HEK293 (cell line): ENCODE data around the gene ZNF609.

ENCODE experiments used
- CTCF ChIA-PET: fragments of 350-600 bp; formaldehyde crosslinking; extraction: SDS; loops from one replicate; lab custom pipeline; 2021; ENCODE audit warnings: antibody characterized with exemption; lab: Yijun Ruan, JAX
- POLR2A ChIA-PET: fragments of 300-600 bp; formaldehyde crosslinking; extraction: SDS; loops from one replicate; lab custom pipeline; 2020; ENCODE audit warnings: antibody characterized with exemption, inconsistent platforms; lab: Yijun Ruan, JAX
- H3K27ac ChIP-seq: fragments of 200-500 bp; sonication (Bioruptor generic); 2 replicates; pipeline ENCODE4 v1.5.1; 2014; ENCODE audit warnings: low read depth, low read length, control low read depth, inconsistent platforms; ENCODE audit errors: extremely low read depth
- H3K36me3 ChIP-seq, 2 experiments: fragments of 200-500 bp in 1 of 2; sonication (Bioruptor generic) in 1 of 2; 1 replicate in 1 of 2; 2 replicates in 1 of 2; pipeline ENCODE4 v1.5.1; 2014 to 2017; ENCODE audit warnings: inconsistent platforms in 2 of 2, low read length in 2 of 2; ENCODE audit not compliant: control insufficient read depth in 2 of 2, insufficient read depth in 1 of 2
- H3K4me1 ChIP-seq: fragments of 200-500 bp; sonication (Bioruptor generic); 2 replicates; pipeline ENCODE4 v1.5.1; 2014; ENCODE audit warnings: mild to moderate bottlenecking, low read length, inconsistent platforms; ENCODE audit not compliant: control insufficient read depth, insufficient read depth
- H3K4me3 ChIP-seq: 2 replicates; pipeline ENCODE4 v1.5.1; 2011; ENCODE audit warnings: low read depth, mild to moderate bottlenecking, control low read depth, low read length, moderate library complexity
- H3K9me3 ChIP-seq: fragments of 200-500 bp; sonication (Bioruptor generic); 2 replicates; pipeline ENCODE4 v1.5.1; 2014; ENCODE audit warnings: low read depth, low read length, inconsistent platforms; ENCODE audit not compliant: control insufficient read depth, insufficient read depth
- BCL11A ChIP-seq: fragments of 450-650 bp; formaldehyde crosslinking; IDR thresholded peaks from 2 replicates; pipeline ENCODE4 v1.5.1; 2016; ENCODE audit warnings: low read depth, missing biosample characterization, missing genetic modification characterization
- CTCF ChIP-seq: fragments of 450-650 bp; formaldehyde crosslinking; IDR thresholded peaks from 2 replicates; pipeline ENCODE4 v1.5.1; 2016; ENCODE audit warnings: missing biosample characterization, missing genetic modification characterization
- GLI4 ChIP-seq: fragments of 450-650 bp; formaldehyde crosslinking; IDR thresholded peaks from 2 replicates; pipeline ENCODE4 v1.5.1; 2016; ENCODE audit warnings: missing biosample characterization, missing genetic modification characterization
- MZF1 ChIP-seq: fragments of 450-650 bp; formaldehyde crosslinking; IDR thresholded peaks from 2 replicates; pipeline ENCODE4 v1.5.1; 2017; ENCODE audit warnings: missing biosample characterization, missing genetic modification characterization, borderline replicate concordance
- PRDM4 ChIP-seq: fragments of 450-650 bp; formaldehyde crosslinking; IDR thresholded peaks from 2 replicates; pipeline ENCODE4 v1.5.1; 2017; ENCODE audit warnings: missing biosample characterization, missing genetic modification characterization
- TRIM28 ChIP-seq: IDR thresholded peaks from 2 replicates; pipeline ENCODE4 v1.6.1; 2011; ENCODE audit warnings: low read length, control low read depth, borderline replicate concordance
- ZBTB8A ChIP-seq: fragments of 450-650 bp; formaldehyde crosslinking; IDR thresholded peaks from 2 replicates; pipeline ENCODE4 v1.5.1; 2016; ENCODE audit warnings: missing biosample characterization, missing genetic modification characterization
- ZEB2 ChIP-seq: fragments of 450-650 bp; formaldehyde crosslinking; IDR thresholded peaks from 2 replicates; pipeline ENCODE4 v1.5.1; 2016; ENCODE audit warnings: missing biosample characterization, missing genetic modification characterization
- ZFP69B ChIP-seq: fragments of 450-650 bp; formaldehyde crosslinking; IDR thresholded peaks from 2 replicates; pipeline ENCODE4 v1.5.1; 2016; ENCODE audit warnings: missing biosample characterization, missing genetic modification characterization
- ZNF112 ChIP-seq: fragments of 450-650 bp; formaldehyde crosslinking; IDR thresholded peaks from 2 replicates; pipeline ENCODE4 v1.5.0; 2017; ENCODE audit warnings: missing biosample characterization, missing genetic modification characterization
- ZNF138 ChIP-seq: fragments of 450-650 bp; formaldehyde crosslinking; IDR thresholded peaks from 2 replicates; pipeline ENCODE4 v1.5.1; 2016; ENCODE audit warnings: missing biosample characterization, missing genetic modification characterization, borderline replicate concordance
- ZNF174 ChIP-seq: fragments of 450-650 bp; formaldehyde crosslinking; IDR thresholded peaks from 2 replicates; pipeline ENCODE4 v1.5.0; 2017; ENCODE audit warnings: missing biosample characterization, mild to moderate bottlenecking, missing genetic modification characterization
- ZNF324 ChIP-seq: fragments of 450-650 bp; formaldehyde crosslinking; IDR thresholded peaks from 2 replicates; pipeline ENCODE4 v1.5.1; 2016; ENCODE audit warnings: missing biosample characterization, missing genetic modification characterization
- ZNF354C ChIP-seq: fragments of 450-650 bp; formaldehyde crosslinking; IDR thresholded peaks from 2 replicates; pipeline ENCODE4 v1.5.1; 2016; ENCODE audit warnings: missing biosample characterization, missing genetic modification characterization, low read depth, borderline replicate concordance
- ZNF366 ChIP-seq: fragments of 450-650 bp; formaldehyde crosslinking; conservative IDR thresholded peaks from 2 replicates; pipeline ENCODE4 v1.5.1; 2016; ENCODE audit warnings: missing biosample characterization, missing genetic modification characterization
- ZNF391 ChIP-seq: fragments of 450-650 bp; formaldehyde crosslinking; IDR thresholded peaks from 2 replicates; pipeline ENCODE4 v1.5.1; 2016; ENCODE audit warnings: low read depth, missing biosample characterization, missing genetic modification characterization, borderline replicate concordance
- ZNF624 ChIP-seq: fragments of 450-650 bp; formaldehyde crosslinking; IDR thresholded peaks from 2 replicates; pipeline ENCODE4 v1.5.1; 2017; ENCODE audit warnings: missing biosample characterization, missing genetic modification characterization
- ZNF658 ChIP-seq: fragments of 450-650 bp; formaldehyde crosslinking; IDR thresholded peaks from 2 replicates; pipeline ENCODE4; 2016; ENCODE audit warnings: missing biosample characterization, missing genetic modification characterization
- ZNF677 ChIP-seq: fragments of 450-650 bp; IDR thresholded peaks from 2 replicates; pipeline ENCODE4 v1.5.0; 2018; ENCODE audit warnings: missing biosample characterization, mild to moderate bottlenecking, missing genetic modification characterization, moderate library complexity
- ZNF785 ChIP-seq: fragments of 450-650 bp; formaldehyde crosslinking; IDR thresholded peaks from 2 replicates; pipeline ENCODE4 v1.5.1; 2016; ENCODE audit warnings: missing biosample characterization, missing genetic modification characterization
- ZNF830 ChIP-seq: fragments of 450-650 bp; IDR thresholded peaks from 2 replicates; pipeline ENCODE4 v1.5.0; 2018; ENCODE audit warnings: missing biosample characterization, missing genetic modification characterization, low read depth, mild to moderate bottlenecking, moderate library complexity
- ZNF843 ChIP-seq: fragments of 450-650 bp; formaldehyde crosslinking; IDR thresholded peaks from 2 replicates; pipeline ENCODE4 v1.5.1; 2016; ENCODE audit warnings: missing biosample characterization, missing genetic modification characterization
- ZSCAN16 ChIP-seq: fragments of 450-650 bp; formaldehyde crosslinking; IDR thresholded peaks from 2 replicates; pipeline ENCODE4 v1.5.1; 2016; ENCODE audit warnings: missing biosample characterization, missing genetic modification characterization
- TF ChIP-seq, protein P1 (sequence below): fragments of 450-650 bp; formaldehyde crosslinking; IDR thresholded peaks from 2 replicates; pipeline ENCODE4; 2016; ENCODE audit warnings: missing biosample characterization, missing genetic modification characterization
- TF ChIP-seq, protein P2 (sequence below): fragments of 450-650 bp; formaldehyde crosslinking; IDR thresholded peaks from 2 replicates; pipeline ENCODE4 v1.5.1; 2017; ENCODE audit warnings: missing biosample characterization, missing genetic modification characterization

ZNF609 gene

DNA sequence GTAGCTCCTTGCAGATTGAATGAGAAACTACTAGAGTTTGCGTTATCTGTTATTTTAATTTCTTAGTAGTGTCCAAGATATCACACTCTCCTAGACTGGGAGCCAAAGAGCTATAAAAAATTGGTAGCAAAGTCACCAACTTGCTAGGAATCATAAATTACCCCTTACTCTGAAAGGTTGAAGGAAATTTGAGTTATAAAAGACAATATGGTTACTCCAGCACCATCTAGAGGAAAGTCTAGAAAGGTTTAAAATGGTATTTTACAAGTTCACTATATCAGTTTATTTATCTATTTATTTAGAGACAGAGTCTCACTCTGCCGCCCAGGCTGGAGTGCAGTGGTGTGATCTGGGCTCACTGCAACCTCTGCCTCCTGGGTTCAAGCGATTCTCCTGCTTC, 193.4 kb downstream of the ZNF609 start (continued):
- TF ChIP-seq ZNF624 (tag by site-specific recombination): no peak

DNA sequence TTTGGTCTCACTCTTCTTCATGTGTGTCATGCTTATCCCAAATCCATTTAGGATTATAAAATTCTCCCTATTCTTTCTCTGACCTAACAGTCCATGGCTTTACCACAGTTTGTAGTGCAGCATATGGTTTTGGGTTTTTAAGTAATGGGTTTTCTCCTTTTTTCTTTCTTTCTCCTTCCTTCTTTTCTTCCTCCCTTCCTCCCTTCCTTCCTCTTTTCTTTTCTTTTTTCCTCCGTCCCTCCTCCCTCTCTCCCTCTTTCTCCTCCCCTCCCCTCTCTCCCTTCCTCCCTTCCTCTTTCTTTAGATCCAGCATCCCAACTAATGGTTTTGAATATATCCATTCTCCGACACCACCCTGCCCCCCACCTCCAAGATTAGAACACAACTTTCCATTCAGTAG, 196.1 kb downstream of the ZNF609 start:
- Histone ChIP-seq H3K4me3 (no peak overlapping the region), H3K4me1 (peaks cover 3% of the 10 kb centered on the region; the same call in 1 of the 2 replicates), H3K9me3 (no peaks in the 10 kb centered on the region), H3K36me3 (no peaks in the 10 kb centered on the region), H3K27ac (no peak overlapping the region)
- TF ChIP-seq ZNF391 (tag by site-specific recombination) (no peak), ZNF677 (tag by site-specific recombination) (no peak), ZNF785 (no peak), ZNF354C (tag by site-specific recombination) (no peak), ZNF624 (tag by site-specific recombination) (no peak), GLI4 (tag by site-specific recombination) (no peak), ZNF366 (tag by site-specific recombination) (peak; percentile 61)
- ChIA-PET CTCF (interaction anchor here (0.7 kb wide), 1 partner anchor 55 kb away, joined by 3 read pairs; no protein-coding TSS in a partner anchor), POLR2A (interaction anchor here (0.7 kb wide), 1 partner anchor 140 kb away, joined by 4 read pairs; no protein-coding TSS in a partner anchor)

DNA sequence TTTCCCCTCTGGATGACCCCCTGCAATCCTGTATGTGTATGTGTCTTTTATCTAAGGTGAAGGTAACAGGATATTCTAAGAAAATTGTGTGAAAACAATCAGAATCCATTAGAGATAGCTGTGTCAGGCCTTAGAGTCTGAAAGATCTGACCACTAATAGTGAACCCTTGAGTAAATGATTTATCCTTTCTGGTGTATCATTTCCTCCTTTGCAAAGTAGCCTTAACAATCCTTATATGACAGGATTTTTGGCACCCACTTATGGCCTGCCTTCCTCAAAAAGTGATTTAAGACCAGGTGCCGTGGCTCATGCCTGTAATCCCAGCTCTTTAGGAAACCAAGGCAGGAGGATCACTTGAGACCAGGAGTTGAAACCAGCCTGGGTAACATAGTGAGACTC, 204.8 kb downstream of the ZNF609 start:
- Histone ChIP-seq H3K4me3 (no peak overlapping the region), H3K27ac (no peak overlapping the region), H3K9me3 (no peaks in the 10 kb centered on the region), H3K4me1 (no peaks in the 10 kb centered on the region), H3K36me3 (no peaks in the 10 kb centered on the region; a peak in 1 of 3 replicates)
- POLR2A ChIA-PET: no interaction called here
- CTCF ChIA-PET: no interaction called here
- TF ChIP-seq MZF1 (tag by site-specific recombination) (no peak), CTCF (tag by site-specific recombination) (no peak), ZNF138 (tag by site-specific recombination) (no peak), ZNF112 (tag by site-specific recombination) (no peak), ZEB2 (no peak), ZBTB8A (no peak), BCL11A (tag by site-specific recombination) (no peak), ZNF658 (tag by site-specific recombination) (no peak), ZNF843 (tag by site-specific recombination) (no peak), TRIM28 (no peak), ZSCAN16 (tag by site-specific recombination) (no peak), ZNF830 (tag by site-specific recombination) (no peak), PRDM4 (tag by site-specific recombination) (no peak), ZNF174 (tag by site-specific recombination) (no peak), ZNF324 (no peak), ZFP69B (tag by site-specific recombination) (no peak)
- TF ChIP-seq, protein P1, sequence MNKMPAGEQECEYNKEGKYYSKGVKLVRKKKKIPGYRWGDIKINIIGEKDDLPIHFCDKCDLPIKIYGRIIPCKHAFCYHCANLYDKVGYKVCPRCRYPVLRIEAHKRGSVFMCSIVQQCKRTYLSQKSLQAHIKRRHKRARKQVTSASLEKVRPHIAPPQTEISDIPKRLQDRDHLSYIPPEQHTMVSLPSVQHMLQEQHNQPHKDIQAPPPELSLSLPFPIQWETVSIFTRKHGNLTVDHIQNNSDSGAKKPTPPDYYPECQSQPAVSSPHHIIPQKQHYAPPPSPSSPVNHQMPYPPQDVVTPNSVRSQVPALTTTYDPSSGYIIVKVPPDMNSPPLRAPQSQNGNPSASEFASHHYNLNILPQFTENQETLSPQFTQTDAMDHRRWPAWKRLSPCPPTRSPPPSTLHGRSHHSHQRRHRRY (tag by site-specific recombination): no peak
- TF ChIP-seq, protein P2, sequence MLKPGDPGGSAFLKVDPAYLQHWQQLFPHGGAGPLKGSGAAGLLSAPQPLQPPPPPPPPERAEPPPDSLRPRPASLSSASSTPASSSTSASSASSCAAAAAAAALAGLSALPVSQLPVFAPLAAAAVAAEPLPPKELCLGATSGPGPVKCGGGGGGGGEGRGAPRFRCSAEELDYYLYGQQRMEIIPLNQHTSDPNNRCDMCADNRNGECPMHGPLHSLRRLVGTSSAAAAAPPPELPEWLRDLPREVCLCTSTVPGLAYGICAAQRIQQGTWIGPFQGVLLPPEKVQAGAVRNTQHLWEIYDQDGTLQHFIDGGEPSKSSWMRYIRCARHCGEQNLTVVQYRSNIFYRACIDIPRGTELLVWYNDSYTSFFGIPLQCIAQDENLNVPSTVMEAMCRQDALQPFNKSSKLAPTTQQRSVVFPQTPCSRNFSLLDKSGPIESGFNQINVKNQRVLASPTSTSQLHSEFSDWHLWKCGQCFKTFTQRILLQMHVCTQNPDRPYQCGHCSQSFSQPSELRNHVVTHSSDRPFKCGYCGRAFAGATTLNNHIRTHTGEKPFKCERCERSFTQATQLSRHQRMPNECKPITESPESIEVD (tag by site-specific recombination): no peak
